ENCODE results near the gene DOHH.
"Not testable (repeated sequence)": the region's sequence is repeated elsewhere in the genome, so short reads cannot be mapped to it uniquely, and the experiment has no call there.

The DOHH gene

DNA sequence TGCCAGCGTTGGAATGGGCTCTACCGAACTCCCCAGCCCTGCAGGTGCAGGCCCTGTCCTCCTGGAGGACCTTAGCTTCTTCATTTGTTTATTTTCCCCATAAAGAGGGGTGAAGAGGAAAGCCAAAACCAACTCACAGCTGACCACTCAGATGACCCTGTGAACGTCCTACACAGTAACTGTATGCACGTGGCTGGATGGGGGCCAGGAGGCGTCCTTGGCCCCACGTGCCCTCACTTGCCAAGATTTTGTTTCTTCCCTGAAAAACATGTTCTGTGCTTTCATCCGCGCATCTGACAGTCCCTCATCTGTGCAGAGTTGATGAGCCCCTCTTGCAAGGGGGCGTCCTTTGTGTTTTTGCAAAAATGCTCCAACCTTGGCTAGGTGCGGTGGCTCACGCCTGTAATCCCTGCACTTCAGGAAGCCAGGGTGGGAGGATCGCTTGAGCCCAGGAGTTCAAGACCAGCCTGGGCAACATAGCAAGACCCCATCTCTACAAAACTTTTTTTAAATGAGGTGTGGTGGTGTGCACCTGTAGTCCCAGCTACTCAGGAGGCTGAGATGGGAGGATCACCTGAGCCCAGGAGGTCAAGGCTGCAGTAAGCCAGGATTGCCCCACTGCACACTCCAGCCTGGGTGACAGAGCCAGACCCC is 33.2 kb upstream of the DOHH start:
- DNase-seq = no peak
- Histone ChIP-seq H3K27ac (ENCODE audit: low read depth, low read length) (no peak overlapping the region), H3K4me1 (ENCODE audit: control insufficient read depth, low read depth, low read length) (no peaks in the 10 kb centered on the region), H3K4me2 (ENCODE audit: low read length) (no peak overlapping the region), H3K4me3 (ENCODE audit: low read length) (no peak overlapping the region), H3K79me1 (ENCODE audit: low read length) (no peaks in the 10 kb centered on the region), H3K9ac (ENCODE audit: low read length) (no peak overlapping the region), H3K56ac (ENCODE audit: low read length) (no peak overlapping the region), H3K27me3 (ENCODE audit: insufficient read depth, low read length, poor library complexity) (no peaks in the 10 kb centered on the region), H3K18ac (ENCODE audit: low read length) (no peak overlapping the region), H4K5ac (ENCODE audit: low read length) (no peak overlapping the region), H2AK5ac (ENCODE audit: low read length) (no peak overlapping the region), H3K36me3 (ENCODE audit: control insufficient read depth, insufficient read depth, low read length) (peaks cover 8% of the 10 kb centered on the region), H3K79me2 (ENCODE audit: control insufficient read depth, insufficient read depth, low read length) (no peaks in the 10 kb centered on the region), H2BK120ac (ENCODE audit: low read depth, low read length) (no peak overlapping the region), H2BK15ac (replicated peaks; ENCODE audit: low read depth) (no peak overlapping the region), H2BK5ac (ENCODE audit: low read length) (no peak overlapping the region), H3K4ac (ENCODE audit: low read depth, low read length) (no peak overlapping the region), H4K8ac (ENCODE audit: low read depth, low read length) (no peak overlapping the region), H3K23ac (ENCODE audit: low read length) (no peak overlapping the region)
- no CpG with 5 or more reads among the region's 12 CpGs for WGBS (ENCODE audit: extremely low coverage, insufficient coverage, low lambda C conversion rate)

- Histone ChIP-seq H3K23ac (ENCODE audit: low read length) (no peak overlapping the region), H2BK5ac (ENCODE audit: low read length) (no peak overlapping the region), H2BK15ac (replicated peaks; ENCODE audit: low read depth) (no peak overlapping the region), H3K18ac (ENCODE audit: low read length) (no peak overlapping the region), H2BK120ac (ENCODE audit: low read depth, low read length) (no peak overlapping the region), H3K4me2 (ENCODE audit: low read length) (no peak overlapping the region), H3K79me2 (ENCODE audit: control insufficient read depth, insufficient read depth, low read length) (no peaks in the 10 kb centered on the region), H3K27me3 (ENCODE audit: insufficient read depth, low read length, poor library complexity) (no peaks in the 10 kb centered on the region), H3K27ac (ENCODE audit: low read depth, low read length) (no peak overlapping the region), H3K4ac (ENCODE audit: low read depth, low read length) (no peak overlapping the region), H3K4me3 (ENCODE audit: low read length) (no peak overlapping the region), H4K8ac (ENCODE audit: low read depth, low read length) (no peak overlapping the region), H3K4me1 (ENCODE audit: control insufficient read depth, low read depth, low read length) (no peaks in the 10 kb centered on the region), H3K36me3 (ENCODE audit: control insufficient read depth, insufficient read depth, low read length) (peaks cover 8% of the 10 kb centered on the region), H3K9ac (ENCODE audit: low read length) (no peak overlapping the region), H2AK5ac (ENCODE audit: low read length) (no peak overlapping the region), H3K56ac (ENCODE audit: low read length) (no peak overlapping the region), H3K79me1 (ENCODE audit: low read length) (no peaks in the 10 kb centered on the region), H4K5ac (ENCODE audit: low read length) (no peak overlapping the region)
- no CpG with 5 or more reads among the region's 17 CpGs for WGBS (ENCODE audit: extremely low coverage, insufficient coverage, low lambda C conversion rate)
- no peak for DNase-seq
Measured at GRCh38 chr19:3533033-3533432, 32.6 kb upstream of the DOHH start.

- Histone ChIP-seq H3K27ac (ENCODE audit: low read depth, low read length) (no peak overlapping the region), H3K9ac (ENCODE audit: low read length) (no peak overlapping the region), H3K56ac (ENCODE audit: low read length) (no peak overlapping the region), H2AK5ac (ENCODE audit: low read length) (no peak overlapping the region), H2BK120ac (ENCODE audit: low read depth, low read length) (no peak overlapping the region), H4K8ac (ENCODE audit: low read depth, low read length) (no peak overlapping the region), H3K79me2 (ENCODE audit: control insufficient read depth, insufficient read depth, low read length) (no peaks in the 10 kb centered on the region), H3K23ac (ENCODE audit: low read length) (no peak overlapping the region), H2BK15ac (replicated peaks; ENCODE audit: low read depth) (no peak overlapping the region), H3K27me3 (ENCODE audit: insufficient read depth, low read length, poor library complexity) (no peaks in the 10 kb centered on the region), H3K36me3 (ENCODE audit: control insufficient read depth, insufficient read depth, low read length) (peaks cover 8% of the 10 kb centered on the region), H3K18ac (ENCODE audit: low read length) (no peak overlapping the region), H3K4me2 (ENCODE audit: low read length) (no peak overlapping the region), H2BK5ac (ENCODE audit: low read length) (no peak overlapping the region), H3K4me1 (ENCODE audit: control insufficient read depth, low read depth, low read length) (no peaks in the 10 kb centered on the region), H3K4ac (ENCODE audit: low read depth, low read length) (no peak overlapping the region), H3K79me1 (ENCODE audit: low read length) (no peaks in the 10 kb centered on the region), H3K4me3 (ENCODE audit: low read length) (no peak overlapping the region), H4K5ac (ENCODE audit: low read length) (no peak overlapping the region)
- no peak for DNase-seq
- WGBS (ENCODE audit: extremely low coverage, insufficient coverage, low lambda C conversion rate) = no CpG with 5 or more reads among the region's 33 CpGs
Measured at GRCh38 chr19:3532154-3532786, 31.8 kb upstream of the DOHH start.

DNA sequence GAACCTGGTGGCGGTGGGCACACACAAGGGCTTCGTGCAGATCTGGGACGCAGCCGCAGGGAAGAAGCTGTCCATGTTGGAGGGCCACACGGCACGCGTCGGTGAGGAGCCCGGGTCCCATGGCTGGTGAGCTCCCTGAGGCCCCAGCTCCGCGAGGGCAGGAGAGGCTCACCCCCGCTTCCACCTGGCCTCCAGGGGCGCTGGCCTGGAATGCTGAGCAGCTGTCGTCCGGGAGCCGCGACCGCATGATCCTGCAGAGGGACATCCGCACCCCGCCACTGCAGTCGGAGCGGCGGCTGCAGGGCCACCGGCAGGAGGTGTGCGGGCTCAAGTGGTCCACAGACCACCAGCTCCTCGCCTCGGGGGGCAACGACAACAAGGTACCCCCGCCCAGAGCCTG is 31.2 kb upstream of the DOHH start:
- no peak overlapping the region for H3K4me3 ChIP-seq (ENCODE audit: low read length)
- H3K36me3 ChIP-seq (ENCODE audit: control insufficient read depth, insufficient read depth, low read length) = peaks cover 13% of the 10 kb centered on the region

GRCh38 chr19:3530389-3530788 is 29.9 kb upstream of the DOHH start:
- no peak overlapping the region for H3K18ac ChIP-seq (ENCODE audit: low read length)
- H2BK5ac ChIP-seq (ENCODE audit: low read length) = no peak overlapping the region
- no peak for DNase-seq
- H2AK5ac ChIP-seq (ENCODE audit: low read length) = no peak overlapping the region
- no peaks in the 10 kb centered on the region for H3K27me3 ChIP-seq (ENCODE audit: insufficient read depth, low read length, poor library complexity)
- WGBS (ENCODE audit: extremely low coverage, insufficient coverage, low lambda C conversion rate) = no CpG with 5 or more reads among the region's 12 CpGs
- H3K4me2 ChIP-seq (ENCODE audit: low read length) = no peak overlapping the region
- H4K5ac ChIP-seq (ENCODE audit: low read length) = no peak overlapping the region
- no peak overlapping the region for H3K23ac ChIP-seq (ENCODE audit: low read length)
- no peak overlapping the region for H4K8ac ChIP-seq (ENCODE audit: low read depth, low read length)
- no peaks in the 10 kb centered on the region for H3K4me1 ChIP-seq (ENCODE audit: control insufficient read depth, low read depth, low read length)
- H3K56ac ChIP-seq (ENCODE audit: low read length) = no peak overlapping the region
- H2BK120ac ChIP-seq (ENCODE audit: low read depth, low read length) = no peak overlapping the region
- no peak overlapping the region for H3K4ac ChIP-seq (ENCODE audit: low read depth, low read length)
- H3K79me2 ChIP-seq (ENCODE audit: control insufficient read depth, insufficient read depth, low read length) = no peaks in the 10 kb centered on the region
- no peak overlapping the region for H3K9ac ChIP-seq (ENCODE audit: low read length)
- peaks cover 10% of the 10 kb centered on the region for H3K36me3 ChIP-seq (ENCODE audit: control insufficient read depth, insufficient read depth, low read length)
- no peaks in the 10 kb centered on the region for H3K79me1 ChIP-seq (ENCODE audit: low read length)
- no peak overlapping the region for H3K4me3 ChIP-seq (ENCODE audit: low read length)
- H2BK15ac ChIP-seq (replicated peaks; ENCODE audit: low read depth) = no peak overlapping the region
- no peak overlapping the region for H3K27ac ChIP-seq (ENCODE audit: low read depth, low read length)

More for the DNA sequence above, 31.2 kb upstream of the DOHH start:
- Histone ChIP-seq H3K56ac (ENCODE audit: low read length) (no peak overlapping the region), H3K4ac (ENCODE audit: low read depth, low read length) (no peak overlapping the region), H3K9ac (ENCODE audit: low read length) (no peak overlapping the region), H2BK5ac (ENCODE audit: low read length) (no peak overlapping the region), H4K8ac (ENCODE audit: low read depth, low read length) (no peak overlapping the region), H3K4me1 (ENCODE audit: control insufficient read depth, low read depth, low read length) (no peaks in the 10 kb centered on the region), H3K79me1 (ENCODE audit: low read length) (no peaks in the 10 kb centered on the region), H4K5ac (ENCODE audit: low read length) (no peak overlapping the region), H3K27me3 (ENCODE audit: insufficient read depth, low read length, poor library complexity) (no peaks in the 10 kb centered on the region), H3K23ac (ENCODE audit: low read length) (no peak overlapping the region), H3K4me2 (ENCODE audit: low read length) (no peak overlapping the region), H2BK120ac (ENCODE audit: low read depth, low read length) (no peak overlapping the region), H3K27ac (ENCODE audit: low read depth, low read length) (no peak overlapping the region), H3K79me2 (ENCODE audit: control insufficient read depth, insufficient read depth, low read length) (no peaks in the 10 kb centered on the region), H3K18ac (ENCODE audit: low read length) (no peak overlapping the region), H2BK15ac (replicated peaks; ENCODE audit: low read depth) (no peak overlapping the region), H2AK5ac (ENCODE audit: low read length) (no peak overlapping the region)
- no peak for DNase-seq
- WGBS (ENCODE audit: extremely low coverage, insufficient coverage, low lambda C conversion rate) = no CpG with 5 or more reads among the region's 29 CpGs

DNA sequence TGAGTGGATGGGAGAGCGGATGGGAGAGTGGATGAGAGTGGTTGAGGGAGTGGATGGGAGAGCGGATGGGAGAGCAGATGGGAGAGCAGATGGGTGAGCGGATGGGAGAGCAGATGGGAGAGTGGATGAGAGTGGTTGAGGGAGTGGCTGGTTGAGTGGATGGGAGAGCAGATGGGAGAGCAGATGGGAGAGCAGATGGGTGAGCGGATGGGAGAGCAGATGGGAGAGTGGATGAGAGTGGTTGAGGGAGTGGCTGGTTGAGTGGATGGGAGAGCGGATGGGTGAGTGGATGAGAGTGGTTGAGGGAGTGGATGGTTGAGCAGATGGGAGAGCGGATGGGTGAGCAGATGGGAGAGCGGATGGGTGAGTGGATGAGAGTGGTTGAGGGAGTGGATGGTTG is 28.8 kb upstream of the DOHH start:
- H3K36me3 ChIP-seq (ENCODE audit: control insufficient read depth, insufficient read depth, low read length) = not testable (repeated sequence)

More for the DNA sequence above, 28.8 kb upstream of the DOHH start:
- H3K4me2 ChIP-seq (ENCODE audit: low read length); H3K27me3 ChIP-seq (ENCODE audit: insufficient read depth, low read length, poor library complexity); H3K4ac ChIP-seq (ENCODE audit: low read depth, low read length); H3K18ac ChIP-seq (ENCODE audit: low read length); H2AK5ac ChIP-seq (ENCODE audit: low read length); H3K4me3 ChIP-seq (ENCODE audit: low read length); H3K23ac ChIP-seq (ENCODE audit: low read length); H4K5ac ChIP-seq (ENCODE audit: low read length); H3K4me1 ChIP-seq (ENCODE audit: control insufficient read depth, low read depth, low read length); DNase-seq; H3K56ac ChIP-seq (ENCODE audit: low read length); H3K79me2 ChIP-seq (ENCODE audit: control insufficient read depth, insufficient read depth, low read length); H3K9ac ChIP-seq (ENCODE audit: low read length); H2BK15ac ChIP-seq (replicated peaks; ENCODE audit: low read depth); H3K79me1 ChIP-seq (ENCODE audit: low read length); H2BK120ac ChIP-seq (ENCODE audit: low read depth, low read length); H4K8ac ChIP-seq (ENCODE audit: low read depth, low read length); H3K27ac ChIP-seq (ENCODE audit: low read depth, low read length); H2BK5ac ChIP-seq (ENCODE audit: low read length): not testable (repeated sequence)
- no CpG with 5 or more reads among the region's 7 CpGs for WGBS (ENCODE audit: extremely low coverage, insufficient coverage, low lambda C conversion rate)

All from mesendoderm (in vitro differentiated cells).